Fibroblast of lung (primary cell): ENCODE data around the gene SNX13.

Experiments used
- EZH2 ChIP-seq: IDR thresholded peaks from 2 replicates; pipeline ENCODE4 v1.5.1; 2012; ENCODE audit warnings: low read length, control low read depth, mild to moderate bottlenecking; ENCODE audit errors: missing control alignments
- TF ChIP-seq, protein P1 (sequence below), 2 donors: IDR thresholded peaks in 1 of 2; conservative IDR thresholded peaks in 1 of 2; 1 replicate in 1 of 2; 2 replicates in 1 of 2; pipeline ENCODE4 v1.5.1; 2011 to 2012; ENCODE audit warnings: low read length in 2 of 2, control low read depth in 1 of 2, inconsistent platforms in 1 of 2, low read depth in 1 of 2, mild to moderate bottlenecking in 1 of 2

DNA sequence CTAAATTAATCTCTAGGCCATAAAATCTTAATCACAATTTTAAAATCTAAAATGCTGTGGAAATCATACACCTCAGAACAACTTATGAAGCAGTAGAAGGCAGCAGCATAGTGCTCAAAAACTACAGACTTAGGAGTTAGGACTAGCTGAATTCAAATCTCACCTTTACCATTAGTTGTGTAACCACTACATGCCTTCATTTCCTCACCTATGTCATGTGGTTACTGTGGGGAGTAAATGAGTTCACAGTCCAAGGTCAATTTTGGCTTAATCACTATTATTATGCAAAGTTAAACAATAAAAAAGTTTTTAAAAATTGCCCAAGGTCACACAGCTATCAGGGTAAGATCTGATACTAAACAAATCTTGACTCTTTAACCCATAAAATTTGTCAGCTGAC, 37.0 kb downstream of the SNX13 start:
- TF ChIP-seq, protein P1, sequence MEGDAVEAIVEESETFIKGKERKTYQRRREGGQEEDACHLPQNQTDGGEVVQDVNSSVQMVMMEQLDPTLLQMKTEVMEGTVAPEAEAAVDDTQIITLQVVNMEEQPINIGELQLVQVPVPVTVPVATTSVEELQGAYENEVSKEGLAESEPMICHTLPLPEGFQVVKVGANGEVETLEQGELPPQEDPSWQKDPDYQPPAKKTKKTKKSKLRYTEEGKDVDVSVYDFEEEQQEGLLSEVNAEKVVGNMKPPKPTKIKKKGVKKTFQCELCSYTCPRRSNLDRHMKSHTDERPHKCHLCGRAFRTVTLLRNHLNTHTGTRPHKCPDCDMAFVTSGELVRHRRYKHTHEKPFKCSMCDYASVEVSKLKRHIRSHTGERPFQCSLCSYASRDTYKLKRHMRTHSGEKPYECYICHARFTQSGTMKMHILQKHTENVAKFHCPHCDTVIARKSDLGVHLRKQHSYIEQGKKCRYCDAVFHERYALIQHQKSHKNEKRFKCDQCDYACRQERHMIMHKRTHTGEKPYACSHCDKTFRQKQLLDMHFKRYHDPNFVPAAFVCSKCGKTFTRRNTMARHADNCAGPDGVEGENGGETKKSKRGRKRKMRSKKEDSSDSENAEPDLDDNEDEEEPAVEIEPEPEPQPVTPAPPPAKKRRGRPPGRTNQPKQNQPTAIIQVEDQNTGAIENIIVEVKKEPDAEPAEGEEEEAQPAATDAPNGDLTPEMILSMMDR (conservative IDR thresholded peaks at IDR 0.05 in 1 of 2, IDR thresholded peaks at IDR 0.05 in 1 of 2; ENCODE audit: low read depth in 1 of 2, low read length in 2 of 2) = no peak
- no peak for TF ChIP-seq EZH2
